ENCODE measurements around the gene LIN28B.

- TF ChIP-seq CTCF (conservative IDR thresholded peaks at IDR 0.05; ENCODE audit: low read depth, low read length) (no peak), EZH2 (IDR thresholded peaks at IDR 0.05; ENCODE audit: borderline replicate concordance, low read depth, low read length, poor library complexity, severe bottlenecking) (no peak)
Measured at GRCh38 chr6:105075210-105075609, 118.3 kb downstream of the LIN28B start.
